NCI-H1417 treated with DMSO at 0.1 percent for 48 hours (cell line): Measurements from ENCODE around the gene INPP5D.
"Not testable (repeated sequence)": the region's sequence is repeated elsewhere in the genome, so short reads cannot be mapped to it uniquely, and the experiment has no call there.

ENCODE experiments used
- DNase-seq: peaks from one replicate; lab custom pipeline; 2025; lab: John Stamatoyannopoulos, UW

The INPP5D gene

DNA sequence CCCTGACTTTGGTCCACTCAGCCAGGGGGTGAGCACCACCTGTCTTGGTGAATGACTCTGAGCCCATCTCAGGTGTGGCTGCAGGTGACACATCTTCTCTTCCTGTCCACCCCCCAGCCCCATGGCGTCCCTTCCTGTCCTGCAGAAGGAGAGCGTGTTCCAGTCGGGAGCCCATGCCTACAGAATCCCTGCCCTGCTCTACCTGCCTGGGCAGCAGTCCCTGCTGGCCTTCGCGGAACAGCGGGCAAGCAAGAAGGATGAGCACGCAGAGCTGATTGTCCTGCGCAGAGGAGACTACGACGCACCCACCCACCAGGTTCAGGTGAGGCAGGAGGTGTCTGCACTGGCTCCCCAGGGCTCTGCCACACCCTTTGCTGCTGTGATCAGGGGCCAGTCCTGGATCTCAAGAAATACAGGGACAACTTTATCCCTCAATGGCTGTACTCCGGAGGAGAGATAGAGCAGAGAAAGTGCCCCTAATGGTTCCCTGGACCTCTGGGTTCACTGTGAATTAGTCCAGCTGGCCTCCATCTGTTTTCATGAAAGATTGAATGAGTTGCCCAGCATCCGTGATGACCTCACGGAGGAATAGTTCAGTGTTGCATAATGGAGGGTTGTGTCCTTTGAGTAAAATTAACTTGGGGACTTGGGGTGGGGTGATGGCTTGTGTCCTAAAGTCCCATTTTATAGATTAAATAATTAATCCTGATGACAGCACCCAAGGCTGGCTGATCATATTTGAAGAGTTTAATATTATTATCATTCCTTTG is 27.4 kb upstream of the INPP5D start, which contains the start of gene NEU2:
TSS of gene NEU2 (plus strand) at position 122 of the 770 bp plus-strand sequence. CDS start at position 122, 0 bp downstream.
- no peak for DNase-seq

DNA sequence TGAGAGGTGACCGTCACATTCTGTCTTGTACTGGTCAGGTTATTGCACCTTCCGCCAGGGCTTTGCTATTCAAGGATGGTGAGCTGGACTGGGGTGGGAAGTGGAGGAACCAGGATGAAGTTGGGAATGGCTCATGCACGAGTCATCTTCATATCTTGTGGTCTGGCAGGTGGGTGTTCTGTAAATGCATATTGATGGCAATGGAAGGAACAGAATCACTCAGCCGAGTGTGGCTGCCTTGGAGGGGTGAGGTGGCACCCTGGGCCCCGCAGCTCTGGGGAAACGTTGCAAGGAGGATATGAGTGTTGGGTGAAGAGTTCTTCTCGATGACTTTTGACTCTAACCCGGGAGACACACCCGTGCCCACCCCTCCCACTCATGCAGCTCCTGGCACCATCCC is 26.5 kb upstream of the INPP5D start:
- DNase-seq, result no peak

DNA sequence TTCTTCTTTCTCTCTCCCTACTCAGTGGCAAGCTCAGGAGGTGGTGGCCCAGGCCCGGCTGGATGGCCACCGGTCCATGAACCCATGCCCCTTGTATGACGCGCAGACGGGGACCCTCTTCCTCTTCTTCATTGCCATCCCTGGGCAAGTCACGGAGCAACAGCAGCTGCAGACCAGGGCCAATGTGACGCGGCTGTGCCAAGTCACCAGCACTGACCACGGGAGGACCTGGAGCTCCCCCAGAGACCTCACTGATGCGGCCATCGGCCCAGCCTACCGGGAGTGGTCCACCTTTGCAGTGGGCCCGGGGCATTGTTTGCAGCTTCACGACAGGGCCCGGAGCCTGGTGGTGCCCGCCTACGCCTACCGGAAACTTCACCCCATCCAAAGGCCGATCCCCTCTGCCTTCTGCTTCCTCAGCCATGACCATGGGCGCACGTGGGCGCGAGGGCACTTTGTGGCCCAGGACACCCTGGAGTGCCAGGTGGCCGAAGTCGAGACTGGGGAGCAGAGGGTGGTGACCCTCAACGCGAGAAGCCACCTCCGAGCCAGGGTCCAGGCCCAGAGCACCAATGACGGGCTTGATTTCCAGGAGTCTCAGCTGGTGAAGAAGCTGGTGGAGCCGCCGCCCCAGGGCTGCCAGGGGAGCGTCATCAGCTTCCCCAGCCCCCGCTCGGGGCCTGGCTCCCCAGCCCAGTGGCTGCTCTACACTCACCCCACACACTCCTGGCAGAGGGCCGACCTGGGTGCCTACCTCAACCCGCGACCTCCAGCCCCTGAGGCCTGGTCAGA is 25.9 kb upstream of the INPP5D start:
- DNase-seq, result no peak

DNA sequence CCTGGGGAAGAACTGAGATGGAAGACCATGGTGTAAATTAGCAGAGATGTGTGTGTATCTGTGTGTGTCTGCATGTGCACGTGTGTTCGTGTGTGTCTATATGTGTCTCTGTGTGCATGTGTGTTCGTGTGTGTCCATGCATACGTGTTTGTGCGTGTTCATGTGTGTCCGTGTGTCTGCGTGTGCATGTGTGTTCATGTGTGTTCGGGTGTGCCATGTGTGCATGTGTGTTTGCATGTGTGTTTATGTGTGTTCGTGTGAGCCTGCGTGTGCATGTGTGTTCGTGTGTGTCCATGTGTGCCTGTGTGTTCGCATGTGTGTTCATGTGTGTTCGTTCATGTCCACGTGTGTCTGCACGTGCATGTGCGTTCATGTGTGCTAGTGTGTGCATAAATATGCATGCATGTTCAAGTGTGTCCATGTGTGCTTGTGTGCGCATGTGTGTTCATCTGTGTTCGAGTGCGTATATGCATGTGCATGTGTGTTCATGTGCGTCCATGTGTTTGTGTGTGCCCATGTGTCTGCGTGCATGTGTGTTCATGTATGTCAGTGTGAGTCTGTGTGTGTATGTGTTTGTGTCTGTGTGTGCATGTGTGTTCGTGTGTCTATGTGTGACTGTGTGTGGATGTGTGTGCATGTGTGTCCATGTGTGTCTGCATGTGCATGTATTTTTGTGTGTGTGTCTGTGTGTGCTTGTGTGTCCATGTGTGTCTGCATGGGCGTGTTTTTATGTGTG is 24.5 kb upstream of the INPP5D start:
- no peak for DNase-seq

DNA sequence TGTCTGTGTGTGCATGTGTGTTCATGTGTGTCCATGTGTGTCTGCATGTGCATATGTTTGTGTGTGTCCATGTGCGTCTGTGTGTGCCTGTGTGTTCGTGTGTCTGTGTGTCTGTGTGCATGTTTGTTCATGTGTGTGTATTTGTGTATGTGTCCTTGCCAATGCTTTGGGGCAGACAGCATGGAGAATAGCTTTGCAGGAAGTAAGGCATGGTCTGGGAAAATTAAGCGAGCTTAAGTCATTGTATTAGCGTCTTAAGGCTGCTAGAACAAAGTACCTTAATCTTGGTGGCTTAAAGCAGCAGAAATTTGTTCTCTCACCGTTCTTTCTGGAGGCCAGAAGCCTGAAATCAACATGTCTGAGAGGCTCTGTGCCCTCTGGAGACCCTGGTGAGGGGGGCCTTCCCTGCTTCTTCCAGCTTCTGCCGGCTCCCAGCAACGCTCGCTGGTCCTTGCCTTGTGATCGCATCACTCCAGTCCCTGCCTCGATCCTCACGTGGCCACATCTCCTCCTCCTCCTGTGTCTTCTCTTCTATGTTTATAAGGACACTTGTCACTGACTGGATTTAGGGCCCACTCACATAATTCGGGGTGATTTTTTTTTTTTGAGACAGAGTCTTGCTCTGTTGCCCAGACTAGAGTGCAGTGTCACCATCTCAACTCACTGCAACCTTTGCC is 23.8 kb upstream of the INPP5D start:
- DNase-seq, result no peak

DNA sequence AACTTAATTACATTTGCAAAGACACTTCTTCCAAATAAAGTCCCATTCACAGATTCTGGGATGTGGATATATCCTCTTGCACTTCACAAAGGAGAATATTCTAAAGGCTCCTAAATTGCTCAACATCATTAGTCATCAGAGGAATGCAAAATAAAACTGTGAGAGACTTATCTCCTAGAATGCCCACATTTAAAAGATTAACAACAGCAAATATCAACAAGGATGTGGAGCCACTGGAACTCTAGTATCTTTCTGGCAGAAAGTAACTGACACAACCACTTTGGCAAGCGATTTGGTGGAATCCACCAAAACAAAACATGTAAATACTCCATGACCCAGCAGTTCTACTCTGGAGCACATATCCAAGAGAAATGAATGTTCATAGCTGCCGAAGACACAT is 23.1 kb upstream of the INPP5D start:
- DNase-seq, result no peak

DNA sequence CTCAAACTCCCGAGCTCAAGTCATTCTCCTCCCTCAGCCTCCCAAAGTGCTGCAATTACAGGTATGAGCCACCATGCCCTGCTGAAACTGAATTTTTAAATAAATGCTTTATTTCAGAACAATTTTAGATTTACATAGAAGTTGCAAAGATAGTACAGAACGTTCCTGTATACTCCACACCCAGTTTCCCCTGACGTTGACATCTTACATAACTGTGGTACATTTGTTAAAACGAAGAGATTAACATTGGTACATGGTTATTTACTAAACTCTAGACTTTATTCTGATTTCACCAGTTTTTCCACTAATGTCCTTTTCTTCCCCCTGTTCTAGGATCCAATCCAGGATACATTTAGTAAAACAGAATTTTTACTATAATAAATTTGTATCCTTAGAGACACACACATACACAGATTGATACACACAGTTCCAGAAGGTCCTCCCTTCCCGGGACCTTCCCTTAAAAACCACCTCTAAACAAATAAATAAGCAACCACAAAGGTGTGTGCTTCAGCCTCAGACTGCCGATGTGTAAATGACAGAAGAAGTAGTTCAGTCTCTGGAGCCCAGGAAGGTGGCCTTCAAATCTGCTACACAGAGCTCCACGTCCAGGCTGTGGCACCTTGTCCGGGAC is 20.8 kb upstream of the INPP5D start:
- no peak for DNase-seq

DNA sequence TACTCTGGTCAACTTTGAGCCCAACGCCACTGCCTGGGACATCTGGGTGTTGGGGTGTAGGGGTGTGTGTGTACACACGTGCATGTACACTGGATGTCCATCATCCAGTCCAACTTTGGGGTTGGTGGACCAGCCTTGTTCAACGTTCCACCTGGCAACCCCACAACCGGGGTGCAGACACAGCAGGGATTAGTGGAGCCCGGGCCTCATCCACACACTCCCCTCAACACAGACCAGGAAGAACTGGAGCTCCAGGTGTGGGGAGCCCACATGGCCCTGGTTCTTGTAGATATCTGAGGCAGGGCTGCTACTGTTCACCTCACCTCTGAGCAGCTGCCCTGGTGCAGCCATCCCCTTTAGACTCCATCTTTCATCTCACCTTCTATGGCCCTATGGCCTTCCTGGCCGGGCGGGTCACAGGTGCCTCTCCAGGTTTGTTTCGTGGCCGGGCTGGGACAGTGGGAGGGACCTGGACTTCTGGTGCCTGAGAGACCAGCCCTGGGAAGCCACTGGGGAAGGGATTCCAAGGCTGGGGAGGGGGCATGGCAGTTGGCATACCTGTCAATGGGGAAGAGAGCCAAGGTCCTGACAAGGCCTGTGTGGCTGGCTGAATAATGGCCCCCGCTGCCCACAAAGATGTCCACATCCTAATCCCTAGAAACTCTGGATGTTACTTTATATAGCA is 20.2 kb upstream of the INPP5D start:
- DNase-seq, result no peak

DNA sequence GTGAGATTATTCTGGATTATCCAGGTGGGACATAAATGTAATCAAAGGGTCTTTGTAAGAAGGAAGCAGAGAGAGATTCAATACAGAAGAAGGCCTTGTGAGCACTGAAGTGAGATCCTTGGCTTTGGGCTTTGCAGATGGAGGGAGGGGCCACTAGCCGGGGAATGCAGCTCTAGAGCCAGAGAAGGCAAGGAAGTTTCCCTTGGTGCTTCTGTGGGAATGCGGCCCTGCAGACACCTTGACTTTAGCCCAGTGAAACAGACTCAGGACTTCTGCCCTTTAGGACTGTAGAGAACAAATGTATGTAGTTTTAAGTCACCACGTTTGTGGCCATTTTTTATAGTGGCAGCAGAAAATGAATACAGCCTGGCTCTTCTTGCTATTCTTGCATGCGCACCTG is 19.6 kb upstream of the INPP5D start:
- no peak for DNase-seq

DNA sequence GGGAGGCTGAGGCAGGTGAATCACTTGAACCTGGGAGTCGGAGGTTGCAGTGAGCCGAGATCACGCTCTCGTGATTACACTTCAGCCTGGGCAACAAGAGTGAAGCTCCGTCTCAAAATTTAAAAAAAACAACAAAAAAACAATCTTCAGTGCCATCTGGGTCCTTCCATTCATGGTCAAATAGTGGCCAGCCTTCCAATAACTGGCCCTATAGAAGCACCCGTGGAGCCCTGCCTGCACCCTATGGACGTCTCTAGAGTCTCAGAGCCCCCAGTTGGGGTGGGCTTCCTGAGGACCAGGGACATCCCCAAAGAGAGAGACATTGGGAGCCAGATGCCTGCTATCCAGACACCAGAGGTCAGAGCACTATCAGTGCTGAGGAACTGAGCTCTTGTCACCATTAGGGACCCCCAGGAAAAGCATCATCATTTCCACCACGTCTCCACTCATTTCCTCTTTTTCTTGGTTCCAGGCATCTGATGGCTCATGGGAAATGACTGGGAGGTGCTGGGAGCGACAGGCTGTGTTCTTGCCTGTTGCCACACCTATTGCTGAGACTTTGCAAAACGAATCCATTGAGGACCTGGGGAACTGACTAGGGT is 18.3 kb upstream of the INPP5D start:
- no peak for DNase-seq

DNA sequence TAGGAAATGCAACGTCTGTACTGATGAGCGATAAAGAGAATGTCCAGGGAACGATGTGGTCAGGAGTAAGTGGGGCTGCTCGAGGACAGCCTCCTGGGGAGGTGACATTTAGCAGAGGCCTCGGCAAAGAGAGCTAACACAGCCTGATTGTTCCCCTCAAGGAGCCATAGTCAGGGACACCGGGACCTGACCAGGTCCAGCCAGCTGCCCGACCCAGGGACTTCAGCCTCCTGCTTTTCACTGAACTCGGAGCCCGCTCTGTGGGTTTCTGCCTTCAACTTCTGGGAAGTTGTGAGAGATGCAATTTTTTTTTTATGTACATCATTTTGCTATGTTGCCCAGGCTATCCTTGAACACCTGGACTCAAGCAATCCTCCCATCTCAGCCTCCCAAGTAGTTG is 17.6 kb upstream of the INPP5D start:
- DNase-seq, result no peak

DNA sequence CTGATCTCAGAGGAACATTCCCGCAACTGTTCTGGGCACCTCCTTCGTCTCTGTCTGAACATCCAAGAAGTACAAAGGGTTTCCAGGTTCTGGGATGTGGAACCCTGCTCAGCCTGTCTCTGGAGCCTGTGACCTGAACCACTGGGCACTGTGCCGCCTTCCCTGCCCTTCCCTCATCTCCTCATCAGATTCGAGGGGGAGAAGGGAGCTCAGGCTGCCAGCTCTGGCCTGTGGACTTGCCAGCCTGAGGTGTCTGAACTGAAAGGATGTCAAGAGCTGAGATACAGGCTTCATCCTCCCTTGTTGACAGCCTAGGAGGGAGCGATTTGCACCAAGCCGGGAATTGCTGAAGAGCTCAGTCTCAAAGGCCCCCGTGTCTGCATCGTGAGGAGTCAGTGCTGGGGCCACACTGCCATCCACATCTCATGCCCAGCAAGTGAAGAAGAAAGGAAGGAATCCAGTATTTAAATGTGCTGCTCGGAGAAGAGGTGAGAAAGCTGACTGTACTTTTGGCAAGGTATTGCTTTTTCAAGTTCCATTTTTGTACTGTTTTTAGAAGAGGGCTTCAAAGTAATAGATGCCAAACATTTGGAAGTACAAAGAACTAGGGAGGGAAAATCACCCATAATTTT is 15.1 kb upstream of the INPP5D start:
- no peak for DNase-seq

DNA sequence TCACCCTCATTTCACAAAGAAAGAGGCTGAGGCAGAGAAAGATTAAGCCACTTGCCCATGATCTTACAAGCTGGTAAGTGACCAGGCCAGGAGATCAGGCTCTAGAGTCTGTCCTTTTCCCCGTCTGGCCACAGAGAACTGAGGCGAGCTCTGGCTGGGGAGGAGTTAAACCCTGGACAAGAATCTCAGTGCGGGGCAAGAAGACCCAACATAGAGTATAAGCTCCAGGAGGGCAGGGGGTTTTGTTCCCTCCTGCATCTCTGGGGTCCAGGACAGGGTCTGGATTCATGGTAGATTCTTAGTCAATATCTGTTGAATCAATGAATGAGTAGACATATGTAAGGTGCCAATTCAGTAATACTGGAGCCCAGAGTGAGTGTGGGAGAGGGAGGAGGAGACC is 12.9 kb upstream of the INPP5D start:
- DNase-seq, result no peak

DNA sequence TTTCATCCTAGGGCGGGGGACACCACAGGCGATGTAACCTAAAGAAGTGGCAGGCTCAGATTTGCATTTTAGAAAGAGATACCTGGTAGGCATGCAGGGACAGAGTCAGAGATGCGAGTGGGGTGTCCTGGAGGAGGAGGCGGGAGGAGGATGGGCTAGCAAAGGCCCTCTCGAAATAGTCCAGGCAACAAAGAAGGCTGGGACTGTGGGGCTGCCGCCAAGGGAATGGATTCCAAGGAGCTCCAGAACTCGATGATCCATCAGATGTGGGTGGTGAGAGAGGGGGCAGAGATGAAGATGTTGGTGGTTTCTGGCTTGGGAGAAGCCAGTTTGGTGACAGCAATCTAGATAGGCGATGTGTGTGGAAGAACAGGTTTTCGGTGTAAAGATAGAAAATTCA is 12.5 kb upstream of the INPP5D start:
- no peak for DNase-seq

DNA sequence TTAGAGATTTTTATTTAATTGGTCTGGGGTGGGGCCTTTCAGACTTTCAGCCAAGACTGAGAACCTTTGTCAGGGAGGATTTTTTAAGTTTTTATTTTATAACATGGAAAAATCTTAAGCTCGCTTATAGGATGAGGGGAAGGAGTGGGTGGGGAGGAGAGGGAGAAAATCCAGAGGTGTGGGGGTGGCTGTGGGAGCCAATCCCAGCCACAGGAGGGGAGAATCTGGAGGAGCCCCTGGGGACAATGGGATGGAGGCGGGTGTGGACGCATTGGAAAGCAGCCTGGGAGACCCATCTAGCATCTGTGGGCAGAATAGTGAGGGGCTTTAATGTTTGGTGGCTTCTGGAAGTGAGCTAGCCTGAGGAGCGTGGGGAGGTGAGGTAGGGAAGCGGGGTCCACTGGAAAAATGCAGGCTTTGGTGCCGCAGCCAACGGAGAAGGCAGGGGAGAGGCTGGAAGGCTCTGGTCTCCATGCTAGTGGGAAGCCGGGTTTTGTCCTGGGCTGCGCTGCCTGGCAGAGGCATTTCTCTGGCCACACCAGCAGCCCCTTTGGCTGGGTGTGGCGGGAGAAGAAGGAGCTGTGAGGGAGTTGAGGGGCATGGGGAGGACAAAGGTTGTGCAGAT is 11.5 kb upstream of the INPP5D start:
- no peak for DNase-seq

DNA sequence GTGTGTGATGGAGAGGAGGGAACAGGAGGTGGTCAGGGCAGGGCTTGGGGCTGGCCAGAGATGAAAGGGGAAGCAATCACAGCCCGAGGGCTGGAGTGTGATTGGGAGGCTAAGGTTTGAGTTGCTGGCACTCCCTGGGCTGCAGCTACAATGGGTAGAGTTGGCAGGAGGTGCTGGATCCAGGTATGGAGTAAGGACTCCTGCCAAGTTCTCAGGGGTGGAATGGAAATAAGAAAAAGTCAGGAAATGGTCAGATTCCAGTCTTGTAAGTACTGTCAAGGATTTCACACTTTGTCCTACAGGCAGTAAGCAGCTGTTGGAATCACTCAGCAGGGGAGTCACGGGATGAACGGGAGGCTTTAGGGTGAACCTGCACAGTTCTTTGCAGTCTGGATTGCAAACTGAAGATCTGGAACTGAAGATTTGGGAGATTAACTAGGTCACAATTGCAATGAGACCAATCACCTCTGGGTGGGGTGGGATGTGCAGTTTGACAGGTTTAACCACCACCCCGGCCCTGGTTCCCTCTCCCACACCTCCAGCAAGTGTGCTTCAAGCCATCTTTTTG is 10.9 kb upstream of the INPP5D start:
- no peak for DNase-seq

DNA sequence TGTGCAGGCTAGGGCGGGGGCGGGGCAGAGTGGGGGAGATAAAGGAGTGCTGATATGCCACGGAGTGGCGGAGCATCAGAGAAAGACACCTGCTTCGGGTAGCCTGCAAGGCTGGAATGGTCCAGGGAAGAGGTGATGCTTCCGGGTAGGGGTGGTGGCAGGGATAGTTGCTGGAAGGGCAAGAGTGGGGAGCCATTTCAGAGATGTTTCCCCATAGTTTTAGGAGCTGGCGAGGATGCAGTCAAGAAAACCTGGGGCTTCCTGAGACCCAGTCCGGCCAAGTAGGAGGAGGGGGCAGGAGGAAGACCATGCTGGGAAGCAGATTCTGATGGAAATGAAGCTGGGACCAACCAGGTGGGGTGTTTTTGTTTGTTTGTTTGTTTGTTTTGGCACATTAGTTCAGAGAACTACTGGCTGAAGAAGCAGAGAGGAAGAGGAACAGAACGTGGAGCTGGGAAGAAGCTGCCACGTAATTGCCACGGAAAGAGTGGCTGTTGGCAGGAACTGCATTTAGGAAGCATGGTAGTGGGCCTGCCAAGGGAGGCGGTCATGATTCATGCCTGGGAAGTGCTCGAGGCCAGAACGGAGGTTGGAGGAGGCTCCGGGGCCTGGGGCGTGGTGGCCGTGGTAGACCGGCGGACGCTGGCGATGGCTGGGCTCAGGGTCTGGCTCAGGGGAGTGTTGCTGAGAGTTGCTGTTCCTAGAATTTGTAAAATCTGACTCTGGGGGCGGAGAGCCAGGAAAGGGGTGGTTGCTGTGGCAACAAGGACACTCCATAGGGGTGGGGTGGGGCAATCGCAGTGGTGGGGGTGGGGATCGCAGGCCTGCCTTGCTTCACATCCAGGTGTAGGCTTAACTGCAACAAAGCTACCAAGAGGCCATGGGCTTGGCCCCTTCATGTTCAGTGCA is 8.6 kb upstream of the INPP5D start:
- no peak for DNase-seq

DNA sequence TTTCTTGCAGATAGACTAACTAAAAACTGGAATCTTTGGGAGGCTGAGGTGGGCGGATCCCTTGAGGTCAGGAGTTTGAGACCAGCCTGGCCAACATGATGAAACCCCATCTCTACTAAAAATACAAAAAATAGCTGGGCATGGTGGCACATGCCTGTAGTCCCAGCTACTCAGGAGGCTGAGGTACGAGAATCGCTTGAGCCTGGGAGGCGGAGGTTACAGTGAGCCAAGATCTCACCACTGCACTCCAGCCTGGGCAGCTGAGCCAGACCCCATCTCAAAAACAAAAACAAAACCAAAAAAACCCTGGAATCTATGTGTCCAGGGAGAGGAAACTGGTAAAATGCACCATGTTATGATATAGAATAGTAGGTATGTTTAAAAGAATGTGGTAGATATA is 7.6 kb upstream of the INPP5D start:
- not testable (repeated sequence) for DNase-seq
